Activated naive CD4-positive, alpha-beta T cell treated with anti-CD3 and anti-CD28 coated beads, Interleukin-2, amount 50 U/mL, for 72 hours (primary cell): Measurements from ENCODE around the gene TUT1. TPM values are rescaled to one million over a fixed set of nuclear protein-coding genes. Genes with fewer than 3 reads are reported as not detected.
"Not testable (repeated sequence)": the region's sequence is repeated elsewhere in the genome, so short reads cannot be mapped to it uniquely, and the experiment has no call there.

Experiments
- ATAC-seq, 2 donors: fragments of 150-1000 bp; cut with Tn5 transposase; 2 replicates each; pipeline ENCODE4 v1.10.0; 2021; ENCODE audit warnings: mild to moderate bottlenecking in 2 of 2, moderate library complexity in 2 of 2
- DNase-seq, 2 donors: peaks; one replicate each; pipeline ENCODE4 v3.0.0; 2021 to 2022; ENCODE audit warnings: low spot score in 2 of 2
- H3K27ac Mint-ChIP-seq, 2 donors: one replicate each; pipeline ENCODE4 v1.8.0; 2022; ENCODE audit warnings: mild to moderate bottlenecking in 2 of 2, mixed read lengths in 2 of 2
- H3K36me3 Mint-ChIP-seq, 2 donors: one replicate each; pipeline ENCODE4 v1.8.0; 2022; ENCODE audit warnings: mixed read lengths in 2 of 2
- H3K9me3 Mint-ChIP-seq, 2 donors: one replicate each; pipeline ENCODE4 v1.8.0; 2022; ENCODE audit warnings: mixed read lengths in 2 of 2
- total RNA-seq, 2 donors: library from RNA; stranded (reverse); gene quantifications; one replicate each; pipeline ENCODE4 v1.2.3, GENCODE V29; 2022

TUT1 gene
- total RNA-seq, 2 donors from 2014 or later = 31.8 to 34.9 TPM

DNA sequence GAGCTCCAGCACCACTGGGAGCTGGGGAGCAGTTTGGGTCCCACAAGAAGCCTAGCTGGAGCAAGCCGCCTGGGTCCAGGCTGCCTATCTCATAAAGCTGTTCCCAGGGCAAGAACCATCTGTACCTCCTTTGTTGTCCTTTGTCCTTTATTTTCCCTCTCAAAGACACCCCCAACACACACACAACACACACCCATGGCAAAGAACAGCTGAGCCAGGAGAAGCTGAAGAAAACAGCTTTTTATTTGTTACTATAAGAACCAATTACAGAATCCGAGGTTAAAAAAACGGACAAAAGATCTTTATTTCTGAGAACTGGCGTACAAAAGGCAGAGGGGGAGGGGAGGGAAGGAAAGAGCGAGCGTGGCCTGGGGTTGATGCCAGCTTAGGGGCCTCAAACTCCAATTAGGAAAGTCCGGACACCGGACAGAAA is 1.7 kb upstream of the TUT1 start:
- H3K27ac Mint-ChIP-seq = peak overlapping the region; percentile 68 to 99
- H3K9me3 Mint-ChIP-seq = no peaks in the 10 kb centered on the region
- no peak for DNase-seq
- H3K36me3 Mint-ChIP-seq = peaks cover 39 to 42% of the 10 kb centered on the region in 2 donors
- ATAC-seq = no peak

GRCh38 chr11:62592146-62592815 is 958 bp upstream of the TUT1 start:
- H3K36me3 Mint-ChIP-seq = peaks cover 32 to 34% of the 10 kb centered on the region in 2 donors
- H3K27ac Mint-ChIP-seq = peak overlapping the region; percentile 99
- DNase-seq = no peak
- H3K9me3 Mint-ChIP-seq = no peaks in the 10 kb centered on the region
- ATAC-seq = peak in 1 of 2 donors; percentile 2

- Mint-ChIP-seq H3K9me3 (no peaks in the 10 kb centered on the region), H3K36me3 (peaks cover 10 to 23% of the 10 kb centered on the region in 2 donors), H3K27ac (no peak overlapping the region)
- DNase-seq = peak in 1 of 2 donors; percentile 28
- no peak for ATAC-seq
Observed at GRCh38 chr11:62588966-62589637, 2.2 kb downstream of the TUT1 start.

DNA sequence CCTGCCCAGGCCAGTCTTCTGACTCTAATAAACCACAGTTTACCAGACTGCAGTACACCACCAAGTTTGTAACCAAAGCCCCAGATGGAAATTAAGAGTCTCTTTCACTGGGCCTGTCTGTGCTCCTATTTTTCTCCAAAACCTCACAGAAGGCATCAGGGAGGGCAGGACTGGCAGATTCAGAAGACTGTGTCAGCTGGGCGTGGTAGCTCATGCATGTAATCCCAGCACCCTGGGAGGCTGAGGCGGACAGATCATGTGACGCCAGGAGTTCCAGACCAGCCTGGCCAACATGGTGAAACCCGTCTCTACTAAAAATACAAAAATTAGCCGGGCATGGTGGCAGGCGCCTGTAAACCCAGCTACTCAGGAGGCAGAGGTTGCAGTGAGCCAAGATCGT is 6.0 kb downstream of the TUT1 start:
- not testable (repeated sequence) for ATAC-seq

DNA sequence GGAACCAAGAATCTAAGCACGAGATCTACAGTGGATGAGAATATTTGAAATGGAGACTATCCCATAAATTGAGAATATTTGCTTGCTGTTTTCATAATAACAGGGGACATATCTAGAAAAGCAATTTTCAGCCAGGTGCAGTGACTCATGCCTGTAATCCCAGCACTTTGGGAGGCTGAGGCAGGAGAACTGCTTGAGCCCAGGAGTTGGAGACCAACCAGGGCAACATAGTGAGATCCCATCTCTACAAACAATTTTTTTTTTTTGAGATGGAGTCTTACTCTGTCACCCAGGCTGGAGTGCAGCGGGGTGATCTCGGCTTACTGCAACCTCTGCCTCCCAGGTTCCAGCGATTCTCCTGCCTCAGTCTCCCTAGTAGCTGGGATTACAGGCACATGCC is 9.6 kb downstream of the TUT1 start:
- not testable (repeated sequence) for H3K9me3 Mint-ChIP-seq, H3K36me3 Mint-ChIP-seq, H3K27ac Mint-ChIP-seq, DNase-seq, ATAC-seq

More for the DNA sequence above, 6.0 kb downstream of the TUT1 start:
- not testable (repeated sequence) for H3K27ac Mint-ChIP-seq, DNase-seq, H3K9me3 Mint-ChIP-seq, H3K36me3 Mint-ChIP-seq

DNA sequence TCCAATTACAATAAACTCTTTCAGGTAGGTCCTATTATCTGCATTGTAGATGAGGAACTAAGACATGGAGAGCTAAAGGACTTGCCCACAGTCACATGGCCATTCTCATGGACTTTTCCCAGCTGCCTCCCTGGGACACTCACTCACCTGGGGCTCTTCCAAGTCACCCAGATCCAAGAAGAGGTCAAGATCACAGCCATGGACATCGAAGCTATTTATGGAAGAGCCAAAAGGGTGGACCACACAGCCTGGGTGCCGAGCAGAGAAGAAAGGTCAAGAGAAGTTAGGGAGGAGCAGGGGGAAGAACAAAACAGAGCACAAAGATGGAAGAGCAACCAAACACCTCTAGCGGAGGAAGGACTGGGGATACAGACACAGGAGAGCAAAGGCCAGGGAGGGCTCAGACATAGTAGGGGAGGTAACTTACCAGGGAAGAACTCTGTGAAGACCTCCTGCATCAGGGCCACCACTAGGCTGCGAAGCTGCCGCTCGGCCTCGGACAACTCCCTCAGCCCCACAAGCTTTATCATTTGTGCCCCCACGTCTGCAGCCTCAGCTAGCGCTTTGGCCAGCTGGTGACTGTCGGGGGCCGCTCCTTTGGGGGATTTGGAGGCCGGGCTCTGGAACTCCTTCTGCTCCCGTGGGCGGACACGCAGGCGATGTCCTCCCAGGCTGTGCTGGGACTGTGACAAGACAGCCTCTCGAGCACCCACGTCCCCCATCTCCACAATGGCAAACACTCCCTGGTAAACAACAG is 10.2 kb downstream of the TUT1 start:
- ATAC-seq = no peak

DNA sequence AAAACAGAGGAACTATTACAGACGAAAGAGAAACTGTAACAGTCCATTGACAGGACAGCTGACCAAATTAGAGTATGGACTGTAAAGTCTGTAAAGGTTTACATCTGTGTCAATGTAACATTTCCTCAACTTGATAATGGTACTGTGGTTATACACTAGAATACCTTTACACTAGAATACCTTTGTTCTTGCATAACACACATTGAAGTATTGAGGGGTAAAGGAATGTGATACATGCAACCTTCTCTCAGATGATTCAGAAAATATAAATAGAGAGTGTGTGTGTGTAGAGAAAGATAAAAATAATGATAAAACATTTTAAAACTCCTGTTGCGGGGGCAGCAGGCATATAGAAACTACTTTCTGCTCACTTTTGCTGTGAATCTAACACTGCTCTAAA is 12.1 kb downstream of the TUT1 start:
- no peaks in the 10 kb centered on the region for H3K9me3 Mint-ChIP-seq
- no peak for DNase-seq
- peaks cover 11 to 14% of the 10 kb centered on the region in 2 donors for H3K36me3 Mint-ChIP-seq
- ATAC-seq = no peak
- H3K27ac Mint-ChIP-seq = no peak overlapping the region

More for the DNA sequence above, 10.2 kb downstream of the TUT1 start:
- Mint-ChIP-seq H3K36me3 (peaks cover 0 to 5% of the 10 kb centered on the region in 2 donors), H3K9me3 (no peaks in the 10 kb centered on the region), H3K27ac (peak overlapping the region; percentile 9 to 82)
- DNase-seq = no peak

- Mint-ChIP-seq H3K36me3 (peaks cover 16 to 21% of the 10 kb centered on the region in 2 donors), H3K27ac (peak overlapping the region in 1 of 2 donors; percentile 44), H3K9me3 (no peaks in the 10 kb centered on the region)
- ATAC-seq = no peak
- no peak for DNase-seq
Observed at GRCh38 chr11:62578541-62578940, 12.8 kb downstream of the TUT1 start.

DNA sequence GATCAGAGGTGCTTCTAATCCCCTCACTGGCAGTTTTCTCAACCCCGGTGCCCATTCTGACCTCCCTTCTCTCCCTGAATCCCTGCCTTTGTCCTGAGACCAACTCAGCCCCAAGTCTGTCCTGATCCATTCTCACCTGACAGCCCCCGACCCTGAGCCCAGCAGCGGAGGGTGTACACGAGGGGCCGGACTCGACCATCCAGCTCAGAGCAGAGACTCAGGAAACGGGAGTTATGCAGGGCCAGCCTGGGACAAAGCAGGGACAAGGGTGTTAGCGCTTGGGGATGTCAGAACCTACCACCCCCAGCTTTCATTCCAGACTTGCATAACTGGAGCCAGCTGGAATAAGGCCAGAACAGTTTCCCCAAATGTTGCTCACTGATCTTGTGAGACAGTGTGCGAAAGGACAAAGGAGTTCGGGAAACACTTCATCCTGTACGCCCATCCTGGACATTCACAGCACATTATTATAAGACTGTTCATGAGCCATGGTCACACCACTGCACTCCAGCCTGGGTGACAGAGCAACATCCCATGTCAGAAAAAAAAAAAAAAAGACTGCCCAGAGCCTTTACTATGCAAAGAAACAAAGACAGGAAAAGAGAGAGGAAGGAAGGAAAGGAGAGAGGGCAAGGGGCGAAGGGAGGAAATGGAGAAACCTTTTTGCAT is 14.1 kb downstream of the TUT1 start:
- no peaks in the 10 kb centered on the region for H3K9me3 Mint-ChIP-seq
- ATAC-seq (no peak), DNase-seq (no peak)
- H3K36me3 Mint-ChIP-seq = peaks cover 27 to 34% of the 10 kb centered on the region in 2 donors
- H3K27ac Mint-ChIP-seq = peak overlapping the region in 1 of 2 donors; percentile 82

GRCh38 chr11:62575837-62576236 is 15.5 kb downstream of the TUT1 start:
- Mint-ChIP-seq H3K36me3 (peaks cover 40 to 48% of the 10 kb centered on the region in 2 donors), H3K9me3 (no peaks in the 10 kb centered on the region), H3K27ac (peak overlapping the region; percentile 99 to 100)
- DNase-seq (no peak), ATAC-seq (no peak)

GRCh38 chr11:62575156-62575555 is 16.2 kb downstream of the TUT1 start:
- no peaks in the 10 kb centered on the region for H3K9me3 Mint-ChIP-seq
- peak overlapping the region; percentile 99 to 100 for H3K27ac Mint-ChIP-seq
- H3K36me3 Mint-ChIP-seq = peaks cover 47 to 51% of the 10 kb centered on the region in 2 donors
- DNase-seq (no peak), ATAC-seq (no peak)

GRCh38 chr11:62574363-62575071 is 16.8 kb downstream of the TUT1 start:
- no peaks in the 10 kb centered on the region for H3K9me3 Mint-ChIP-seq
- H3K27ac Mint-ChIP-seq = peak overlapping the region; percentile 99 to 100
- ATAC-seq (peak; percentile 12 to 28), DNase-seq (no peak)
- H3K36me3 Mint-ChIP-seq = peaks cover 51 to 54% of the 10 kb centered on the region in 2 donors

DNA sequence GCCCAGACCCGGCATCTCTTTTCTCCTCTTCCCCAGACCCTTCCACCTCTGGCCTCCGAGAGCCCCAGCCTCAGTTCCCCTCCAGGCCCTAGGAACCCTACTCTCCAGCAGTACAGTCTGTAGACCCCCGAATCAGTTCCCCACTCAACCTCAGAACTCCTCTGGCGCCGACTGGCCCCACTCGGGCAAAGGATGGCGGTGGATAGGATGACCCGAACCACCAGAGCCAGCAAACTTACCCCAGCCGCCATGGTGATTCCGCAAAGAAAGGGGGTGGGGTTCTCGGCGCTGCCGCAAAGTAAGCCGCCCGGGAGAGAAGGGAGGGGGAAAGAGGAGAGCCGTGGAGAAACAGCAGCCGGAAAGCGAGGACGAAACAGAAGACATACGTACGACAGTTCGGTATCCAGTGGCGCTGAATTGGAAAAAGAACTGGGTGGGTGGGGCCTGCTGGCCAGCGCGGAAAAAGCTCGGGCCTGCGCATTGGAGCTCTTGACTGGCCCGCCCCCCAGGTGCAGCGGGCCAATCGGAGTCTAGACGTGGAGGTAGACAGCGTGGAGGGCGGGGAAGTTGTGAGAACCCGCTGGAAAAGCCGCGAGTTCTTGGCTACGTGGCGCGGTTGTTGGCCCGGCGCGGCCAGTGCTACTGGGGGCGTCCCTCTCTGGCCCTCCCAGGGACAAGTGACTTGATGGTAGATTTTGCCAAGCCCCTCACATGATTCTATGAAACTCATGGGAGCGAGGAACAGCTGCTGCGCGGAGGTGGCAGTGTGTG is 17.5 kb downstream of the TUT1 start, which contains the start of gene EEF1G:
EEF1G (minus strand) TSS at position 300 of the 771 bp plus-strand sequence; CDS start at position 251, 49 bp downstream.
- H3K27ac Mint-ChIP-seq = peak within 1 kb of the TSS; percentile 99 to 100
- ATAC-seq (peak; percentile 96), DNase-seq (peak; percentile 95 to 98)
- H3K36me3 Mint-ChIP-seq = peaks cover 51 to 55% of the 10 kb centered on the region in 2 donors
- H3K9me3 Mint-ChIP-seq = no peaks in the 10 kb centered on the region

DNA sequence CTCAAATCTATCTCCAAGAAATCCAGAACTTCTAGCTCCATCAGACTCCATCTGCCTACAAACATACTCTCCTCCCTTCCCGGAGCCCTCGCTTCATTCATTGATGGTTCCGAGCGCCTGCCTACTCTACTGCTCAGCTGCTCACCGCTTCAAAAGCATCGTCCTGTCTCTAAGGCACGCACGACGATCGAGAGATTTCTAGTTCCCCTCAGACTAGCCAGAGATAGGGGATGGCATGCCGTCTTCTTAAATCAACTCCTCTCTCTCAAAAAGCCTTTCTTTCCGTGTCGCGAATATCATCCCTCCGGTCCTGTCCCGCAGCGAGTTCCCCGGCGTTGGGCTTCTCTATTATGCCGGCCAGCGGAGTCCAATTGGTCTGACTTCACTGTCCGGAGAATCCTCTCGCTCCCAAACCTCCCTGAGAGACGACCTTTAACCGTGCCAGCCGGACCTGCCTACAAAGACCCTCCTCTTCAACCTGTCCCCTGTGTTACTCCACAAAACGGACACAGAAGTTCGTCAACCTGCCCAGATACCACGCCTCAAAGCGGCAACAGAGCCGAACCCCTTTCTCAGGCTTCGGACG is 18.2 kb downstream of the TUT1 start:
- no peak for DNase-seq
- Mint-ChIP-seq H3K9me3 (no peaks in the 10 kb centered on the region), H3K36me3 (peaks cover 51 to 60% of the 10 kb centered on the region in 2 donors), H3K27ac (peak overlapping the region; percentile 99 to 100)
- no peak for ATAC-seq

DNA sequence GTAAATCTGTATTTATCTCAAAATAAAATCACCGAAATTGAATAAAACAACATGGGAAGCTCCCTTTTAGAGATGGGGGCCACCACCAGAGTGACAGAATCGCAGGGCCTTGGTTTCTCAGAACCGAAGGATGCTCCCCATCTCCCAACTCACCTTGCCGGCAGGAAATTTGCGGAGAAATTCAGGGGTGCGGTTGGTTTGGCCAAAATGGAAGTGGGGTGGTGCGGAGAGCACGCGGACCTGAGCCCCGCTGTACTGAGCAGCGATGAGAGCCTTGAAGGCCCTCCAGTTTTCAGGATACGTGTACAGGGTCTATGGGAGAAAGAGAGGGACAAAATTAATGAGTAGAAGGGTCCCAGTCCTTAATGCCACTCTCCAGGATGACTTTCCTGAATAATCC is 18.9 kb downstream of the TUT1 start:
- Mint-ChIP-seq H3K9me3 (no peaks in the 10 kb centered on the region), H3K27ac (peak overlapping the region; percentile 99 to 100), H3K36me3 (peaks cover 53 to 63% of the 10 kb centered on the region in 2 donors)
- no peak for ATAC-seq
- DNase-seq = no peak
